Heart left ventricle (tissue), 13 donors: Measurements from ENCODE around the gene LYPD6B.

Source experiments
- CTCF ChIP-seq, 12 donors: fragments of 200-600 bp; sonication (generic) in 4 of 12; IDR thresholded peaks; one replicate each; pipeline versions ENCODE4 v1.5.0 to v1.8.0; 2018 to 2022; ENCODE audit warnings: antibody characterized with exemption in 12 of 12, mild to moderate bottlenecking in 5 of 12
- POLR2A ChIP-seq, 2 donors: fragments of 450-650 bp; IDR thresholded peaks; one replicate each; pipeline ENCODE4 v1.6.1; 2017; ENCODE audit warnings: antibody characterized with exemption in 2 of 2, mild to moderate bottlenecking in 2 of 2, moderate library complexity in 2 of 2
- donor health status: ischemic (EF 13 %, LVEDD 7.1; RV severe dilation, severe dysfunction).
- donor health status: DM: no; HTN: yes; CAD: no.
- donor health status: DM: no; HTN: no; CAD: no.
- donor health status: ischemic (EF 25% LVEDD 6.9; RV normal size, moderate dysfunction).
- donor health status: ischemic (EF 25% LVEDD 5.7; RV mildly dilated, moderate dysfunction).
- donor health status: ischemic (EF 35%, LVEDD 5.7; RV mildly dilated, moderate dysfunction).
- donor health status: nonischemic (EF 11% LVEDD 7.7; RV severe dilation, severe dysfunction).
- donor health status: DM: yes; HTN: yes; CAD: no.
- donor health status: PGD.
- donor health status: ischemic (EF 29% LVEDD 5.4; RV normal size, mild dysfunction).
- donor health status: nonischemic (EF 23%, LVEDD 6.1; RV moderate dilation, normal function).

- no peak for TF ChIP-seq CTCF (IDR thresholded peaks at IDR 0.05)
- TF ChIP-seq POLR2A (IDR thresholded peaks at IDR 0.05) = no peak
Measured at GRCh38 chr2:149034406-149034805, 4.1 kb upstream of the LYPD6B start.
